A673 (cell line): ENCODE data around the gene ACOT12.

Experiments used
- CTCF ChIP-seq: fragments of 300-800, 200-600 bp; sonication (generic); conservative IDR thresholded peaks from 2 replicates; pipeline ENCODE4 v1.5.1; 2017; ENCODE audit warnings: low read depth, mild to moderate bottlenecking, antibody characterized with exemption, low read length, moderate library complexity, mixed read lengths
- EZH2 ChIP-seq: fragments of 200-600 bp; sonication (generic); IDR thresholded peaks from 2 replicates; pipeline ENCODE4 v1.6.1; 2017; ENCODE audit warnings: borderline replicate concordance, low read depth, mild to moderate bottlenecking, mixed read lengths, antibody characterized with exemption, low read length; ENCODE audit not compliant: poor library complexity, severe bottlenecking

GRCh38 chr5:81315830-81316229 lies 78.1 kb downstream of the ACOT12 start:
- TF ChIP-seq CTCF (no peak), EZH2 (no peak)
